ENCODE measurements around the gene SLC15A4. TPM values are rescaled to one million over a fixed set of nuclear protein-coding genes. Genes with fewer than 3 reads are reported as not detected.

Gene SLC15A4
- total and polyA plus RNA-seq, 9 donors: 16.2 to 23.6 (median 19.4) TPM

- H3K9me3 ChIP-seq (replicated peaks; ENCODE audit: control insufficient read depth, low read depth, low read length): no peaks in the 10 kb centered on the region
- no peak for DNase-seq
- 85% methylated on average over 21 of the region's 30 CpGs for WGBS (ENCODE audit: insufficient coverage)
- H3K27ac ChIP-seq (ENCODE audit: low read length): no peak overlapping the region
- H3K4me3 ChIP-seq (ENCODE audit: low read length): no peak overlapping the region
- H3K4me1 ChIP-seq (ENCODE audit: control insufficient read depth, insufficient read depth, low read length): peaks cover 12% of the 10 kb centered on the region
- H3K27me3 ChIP-seq (ENCODE audit: control insufficient read depth, insufficient read depth, low read length): no peaks in the 10 kb centered on the region
- peaks cover 76% of the 10 kb centered on the region for H3K36me3 ChIP-seq (ENCODE audit: control insufficient read depth, insufficient read depth, low read length)
Measured at GRCh38 chr12:128795530-128796361, 28.0 kb downstream of the SLC15A4 start.

GRCh38 chr12:128794661-128795529, 28.9 kb downstream of the SLC15A4 start:
- Histone ChIP-seq H3K27me3 (ENCODE audit: control insufficient read depth, insufficient read depth, low read length) (no peaks in the 10 kb centered on the region), H3K9me3 (replicated peaks; ENCODE audit: control insufficient read depth, low read depth, low read length) (no peaks in the 10 kb centered on the region), H3K27ac (ENCODE audit: low read length) (no peak overlapping the region), H3K4me1 (ENCODE audit: control insufficient read depth, insufficient read depth, low read length) (peaks cover 12% of the 10 kb centered on the region), H3K36me3 (ENCODE audit: control insufficient read depth, insufficient read depth, low read length) (peaks cover 73% of the 10 kb centered on the region), H3K4me3 (ENCODE audit: low read length) (no peak overlapping the region)
- DNase-seq: peak; percentile 28
- 91% methylated on average over 12 of the region's 20 CpGs for WGBS (ENCODE audit: insufficient coverage)

DNA sequence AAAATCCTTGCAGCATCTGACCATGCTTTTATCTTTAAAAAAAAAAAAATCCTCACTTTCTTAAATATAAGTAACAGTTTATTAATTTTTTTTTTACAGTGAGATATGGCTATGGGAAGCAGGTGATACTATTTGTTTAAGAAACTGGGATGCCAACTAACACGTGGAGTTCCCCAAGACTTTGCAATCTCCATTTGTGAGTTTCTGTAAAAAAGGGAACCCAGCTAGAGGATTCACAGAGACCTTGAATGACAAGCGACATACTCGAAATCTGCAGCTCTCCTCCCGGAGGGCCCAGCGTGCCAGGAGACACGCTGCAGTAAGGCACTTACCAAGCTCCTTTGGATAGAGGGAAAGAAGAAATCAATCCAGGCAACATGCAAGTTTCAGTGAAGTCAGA, 30.1 kb downstream of the SLC15A4 start:
- peaks cover 7% of the 10 kb centered on the region for H3K4me1 ChIP-seq (ENCODE audit: control insufficient read depth, insufficient read depth, low read length)
- peaks cover 65% of the 10 kb centered on the region for H3K36me3 ChIP-seq (ENCODE audit: control insufficient read depth, insufficient read depth, low read length)
- no peaks in the 10 kb centered on the region for H3K27me3 ChIP-seq (ENCODE audit: control insufficient read depth, insufficient read depth, low read length)
- no peak for DNase-seq
- no peak overlapping the region for H3K4me3 ChIP-seq (ENCODE audit: low read length)
- no peak overlapping the region for H3K27ac ChIP-seq (ENCODE audit: low read length)
- 61% methylated on average over 6 of the region's 6 CpGs for WGBS (ENCODE audit: insufficient coverage)
- H3K9me3 ChIP-seq (replicated peaks; ENCODE audit: control insufficient read depth, low read depth, low read length): no peaks in the 10 kb centered on the region

DNA sequence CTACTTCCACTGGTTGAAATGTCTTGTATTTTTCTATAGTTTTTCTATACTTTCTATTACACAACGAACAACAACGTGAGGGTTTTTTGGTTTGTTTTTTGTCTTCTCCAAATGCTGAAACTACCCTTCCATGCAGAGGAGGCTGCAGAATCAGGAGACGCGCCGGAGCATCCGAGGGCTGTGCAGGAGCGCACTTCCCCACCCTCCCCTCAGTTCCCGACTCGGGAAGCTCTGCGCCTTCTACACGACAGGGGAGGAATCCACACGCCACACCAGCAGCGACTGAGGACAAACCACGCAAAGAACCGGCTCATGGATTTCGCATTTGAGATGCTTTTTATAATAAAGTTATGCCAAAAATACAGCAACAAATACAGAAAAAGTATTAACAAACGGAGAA, 30.9 kb downstream of the SLC15A4 start:
- Histone ChIP-seq H3K4me3 (ENCODE audit: low read length) (no peak overlapping the region), H3K27me3 (ENCODE audit: control insufficient read depth, insufficient read depth, low read length) (no peaks in the 10 kb centered on the region), H3K27ac (ENCODE audit: low read length) (no peak overlapping the region), H3K36me3 (ENCODE audit: control insufficient read depth, insufficient read depth, low read length) (peaks cover 61% of the 10 kb centered on the region), H3K4me1 (ENCODE audit: control insufficient read depth, insufficient read depth, low read length) (peaks cover 7% of the 10 kb centered on the region), H3K9me3 (replicated peaks; ENCODE audit: control insufficient read depth, low read depth, low read length) (no peaks in the 10 kb centered on the region)
- no peak for DNase-seq
- 80% methylated on average over 2 of the region's 17 CpGs for WGBS (ENCODE audit: insufficient coverage)

GRCh38 chr12:128792398-128792797, 31.4 kb downstream of the SLC15A4 start:
- peaks cover 3% of the 10 kb centered on the region for H3K4me1 ChIP-seq (ENCODE audit: control insufficient read depth, insufficient read depth, low read length)
- peaks cover 56% of the 10 kb centered on the region for H3K36me3 ChIP-seq (ENCODE audit: control insufficient read depth, insufficient read depth, low read length)
- WGBS (ENCODE audit: insufficient coverage): 88% methylated on average over 9 of the region's 15 CpGs
- H3K9me3 ChIP-seq (replicated peaks; ENCODE audit: control insufficient read depth, low read depth, low read length): no peaks in the 10 kb centered on the region
- H3K27ac ChIP-seq (ENCODE audit: low read length): no peak overlapping the region
- DNase-seq: no peak
- H3K27me3 ChIP-seq (ENCODE audit: control insufficient read depth, insufficient read depth, low read length): no peaks in the 10 kb centered on the region
- H3K4me3 ChIP-seq (ENCODE audit: low read length): no peak overlapping the region

GRCh38 chr12:128791395-128792322, 32.1 kb downstream of the SLC15A4 start:
- Histone ChIP-seq H3K4me3 (ENCODE audit: low read length) (no peak overlapping the region), H3K9me3 (replicated peaks; ENCODE audit: control insufficient read depth, low read depth, low read length) (no peaks in the 10 kb centered on the region), H3K27ac (ENCODE audit: low read length) (no peak overlapping the region), H3K4me1 (ENCODE audit: control insufficient read depth, insufficient read depth, low read length) (peaks cover 3% of the 10 kb centered on the region), H3K36me3 (ENCODE audit: control insufficient read depth, insufficient read depth, low read length) (peaks cover 49% of the 10 kb centered on the region), H3K27me3 (ENCODE audit: control insufficient read depth, insufficient read depth, low read length) (no peaks in the 10 kb centered on the region)
- DNase-seq: no peak
- 83% methylated on average over 10 of the region's 24 CpGs for WGBS (ENCODE audit: insufficient coverage)

DNA sequence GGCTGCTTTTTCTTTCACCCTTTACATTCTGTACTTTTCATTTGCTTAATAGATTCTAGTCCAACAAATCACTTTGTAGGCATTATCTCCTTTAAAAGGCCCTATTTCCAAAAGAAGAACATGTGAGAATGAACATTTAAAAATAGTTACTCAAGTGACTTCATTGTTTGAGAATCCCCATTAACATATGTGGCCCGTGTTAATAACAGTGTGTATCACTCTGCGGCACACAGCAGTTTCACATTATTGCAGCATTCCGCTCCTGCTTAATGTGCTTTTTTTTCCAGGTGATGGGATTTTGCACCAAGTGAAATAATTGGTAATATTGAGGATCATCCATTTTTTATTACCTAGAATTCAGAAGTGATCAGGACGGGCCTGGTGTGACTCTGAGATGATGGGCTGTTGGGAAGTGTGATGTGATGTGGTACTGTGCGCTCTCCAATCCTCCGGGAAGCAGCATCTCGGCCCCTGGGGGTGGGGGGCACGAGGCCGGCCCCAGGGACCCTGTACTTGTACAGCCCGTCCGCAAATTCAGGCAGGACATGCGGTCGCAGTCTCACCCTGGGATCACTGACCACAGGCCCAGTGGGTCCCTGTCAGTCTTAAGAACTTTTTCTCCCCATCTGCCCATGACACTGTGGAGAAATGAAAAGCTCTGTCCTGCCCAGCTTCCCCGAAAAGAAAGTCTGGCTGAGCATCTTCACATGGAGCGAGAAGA, 32.9 kb downstream of the SLC15A4 start:
- Histone ChIP-seq H3K4me3 (ENCODE audit: low read length) (no peak overlapping the region), H3K9me3 (replicated peaks; ENCODE audit: control insufficient read depth, low read depth, low read length) (no peaks in the 10 kb centered on the region), H3K4me1 (ENCODE audit: control insufficient read depth, insufficient read depth, low read length) (peaks cover 3% of the 10 kb centered on the region), H3K27me3 (ENCODE audit: control insufficient read depth, insufficient read depth, low read length) (no peaks in the 10 kb centered on the region), H3K27ac (ENCODE audit: low read length) (no peak overlapping the region), H3K36me3 (ENCODE audit: control insufficient read depth, insufficient read depth, low read length) (peaks cover 45% of the 10 kb centered on the region)
- DNase-seq: no peak
- 88% methylated on average over 11 of the region's 15 CpGs for WGBS (ENCODE audit: insufficient coverage)

- no peaks in the 10 kb centered on the region for H3K9me3 ChIP-seq (replicated peaks; ENCODE audit: control insufficient read depth, low read depth, low read length)
- no peak for DNase-seq
- 80% methylated on average over 11 of the region's 11 CpGs for WGBS (ENCODE audit: insufficient coverage)
- H3K4me3 ChIP-seq (ENCODE audit: low read length): no peak overlapping the region
- H3K27ac ChIP-seq (ENCODE audit: low read length): no peak overlapping the region
- peaks cover 3% of the 10 kb centered on the region for H3K4me1 ChIP-seq (ENCODE audit: control insufficient read depth, insufficient read depth, low read length)
- H3K36me3 ChIP-seq (ENCODE audit: control insufficient read depth, insufficient read depth, low read length): peaks cover 39% of the 10 kb centered on the region
- H3K27me3 ChIP-seq (ENCODE audit: control insufficient read depth, insufficient read depth, low read length): no peaks in the 10 kb centered on the region
Measured at GRCh38 chr12:128790221-128790620, 33.5 kb downstream of the SLC15A4 start.

DNA sequence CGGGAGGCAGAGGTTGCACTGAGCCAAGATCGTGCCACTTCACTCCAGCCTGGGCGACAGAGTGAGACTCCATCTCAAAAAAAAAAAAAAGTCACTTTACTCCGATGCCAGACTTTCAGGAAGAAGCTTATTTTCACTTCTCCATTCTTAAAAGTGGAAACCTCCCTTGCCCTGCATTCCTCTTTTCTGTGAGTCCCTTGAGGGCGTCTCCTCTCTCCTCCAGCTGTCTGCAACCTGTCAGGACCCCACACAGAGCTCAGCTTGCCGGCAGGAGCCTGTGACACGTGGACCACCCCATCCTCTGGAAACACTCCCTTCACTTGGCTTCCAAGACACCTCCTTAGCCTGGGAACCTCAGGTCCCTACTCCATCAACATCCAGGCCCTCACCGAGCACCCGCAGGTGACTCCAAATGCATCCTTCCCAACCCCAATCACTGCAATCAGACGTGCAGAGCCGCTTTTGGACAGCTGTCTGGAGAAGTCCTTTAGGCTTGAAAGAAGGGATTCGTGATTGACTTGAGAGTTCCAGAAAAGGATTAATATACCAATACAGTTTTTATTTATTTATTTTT, 34.3 kb downstream of the SLC15A4 start:
- WGBS (ENCODE audit: insufficient coverage): 43% methylated on average over 6 of the region's 12 CpGs
- peak; percentile 33 for DNase-seq
- Histone ChIP-seq H3K36me3 (ENCODE audit: control insufficient read depth, insufficient read depth, low read length) (peaks cover 32% of the 10 kb centered on the region), H3K27ac (ENCODE audit: low read length) (no peak overlapping the region), H3K9me3 (replicated peaks; ENCODE audit: control insufficient read depth, low read depth, low read length) (no peaks in the 10 kb centered on the region), H3K4me1 (ENCODE audit: control insufficient read depth, insufficient read depth, low read length) (peaks cover 3% of the 10 kb centered on the region), H3K27me3 (ENCODE audit: control insufficient read depth, insufficient read depth, low read length) (no peaks in the 10 kb centered on the region), H3K4me3 (ENCODE audit: low read length) (no peak overlapping the region)
